HepG2 (cell line): Measurements from ENCODE around the gene ZNF385B. TPM values are rescaled to one million over a fixed set of nuclear protein-coding genes. Genes with fewer than 3 reads are reported as not detected.

Experiments
- ATAC-seq: fragments of 200-7000 bp; cut with Tn5 transposase; 3 replicates; pipeline ENCODE4 v1.9.1; 2020; ENCODE audit warnings: mild to moderate bottlenecking, moderate library complexity
- BruUV-seq: library from RNA; stranded (reverse); fragments of 400-500 nt; replicated peaks from 2 replicates; lab custom pipeline; 2021; lab: Mats Ljungman, UMichigan
- CTCF ChIA-PET: fragments of 300-600 bp; formaldehyde crosslinking; extraction: SDS; loops from one replicate; lab custom pipeline; 2021; ENCODE audit warnings: low total read pairs, inconsistent platforms, low intra/inter-chr PET ratio; lab: Yijun Ruan, JAX
- POLR2A ChIA-PET: fragments of 350-600 bp; sonication (Branson Sonifier 250); formaldehyde crosslinking; loops from one replicate; lab custom pipeline; 2020; ENCODE audit warnings: antibody characterized with exemption, inconsistent platforms; lab: Yijun Ruan, JAX
- DNase-seq: peaks from one replicate; pipeline ENCODE4 v3.0.0-alpha.2; 2015; ENCODE audit warnings: low spot score
- FAIRE-seq: peaks from 3 replicates; lab custom pipeline; 2011; peaks lifted over from hg19 to GRCh38; lab: Jason Lieb, UNC
- H2AFZ ChIP-seq: one replicate; pipeline ENCODE4 v1.6.1; 2011; ENCODE audit warnings: low read length, inconsistent platforms
- H3K27ac ChIP-seq: fragments of 300-600 bp; 3 replicates; pipeline ENCODE4 v1.8.0; 2011; ENCODE audit warnings: mixed run types, mild to moderate bottlenecking, mixed read lengths, low read length, inconsistent platforms; ENCODE audit not compliant: insufficient read depth; ENCODE audit errors: extremely low read length
- H3K27me3 ChIP-seq, 2 experiments: fragments of 200-600 bp in 1 of 2; 2 replicates in 1 of 2; 3 replicates in 1 of 2; pipeline versions ENCODE4 v1.6.0 to v1.8.0; 2011; ENCODE audit warnings: low read length in 2 of 2, mild to moderate bottlenecking in 2 of 2, moderate library complexity in 2 of 2, inconsistent platforms in 1 of 2; ENCODE audit not compliant: insufficient read depth in 2 of 2, control insufficient read depth in 1 of 2
- H3K36me3 ChIP-seq, 2 experiments: fragments of 200-600 bp in 1 of 2; replicated peaks in 1 of 2; 2 replicates in 1 of 2; 3 replicates in 1 of 2; pipeline versions ENCODE4 v1.5.1 to v1.8.0; 2011; ENCODE audit warnings: low read length in 2 of 2, inconsistent platforms in 1 of 2; ENCODE audit not compliant: insufficient read depth in 2 of 2, control insufficient read depth in 1 of 2
- H3K4me1 ChIP-seq: 2 replicates; pipeline ENCODE4 v1.5.1; 2012; ENCODE audit warnings: low read length, inconsistent platforms; ENCODE audit not compliant: insufficient read depth
- H3K4me2 ChIP-seq: 2 replicates; pipeline ENCODE4 v1.6.0; 2011; ENCODE audit warnings: low read depth, low read length, inconsistent platforms
- H3K4me3 ChIP-seq, 3 experiments: fragments of 200-600 bp in 1 of 3; sonication (generic), shearing (Covaris generic) in 1 of 3; replicated peaks in 1 of 3; 2 replicates each; pipeline ENCODE4 v1.5.1; 2011 to 2016; ENCODE audit warnings: low read length in 3 of 3, inconsistent platforms in 2 of 3, low read depth in 2 of 3, mild to moderate bottlenecking in 2 of 3, control low read depth in 1 of 3, mixed read lengths in 1 of 3; ENCODE audit not compliant: insufficient read depth in 1 of 3
- H3K79me2 ChIP-seq: one replicate; pipeline ENCODE4 v1.6.1; 2011; ENCODE audit warnings: low read length, inconsistent platforms; ENCODE audit not compliant: insufficient read depth
- H3K9ac ChIP-seq: 2 replicates; pipeline ENCODE4 v1.6.0; 2011; ENCODE audit warnings: mild to moderate bottlenecking, low read depth, low read length, inconsistent platforms; ENCODE audit not compliant: insufficient read depth
- H3K9me3 ChIP-seq: 2 replicates; pipeline ENCODE4 v1.5.1; 2012; ENCODE audit warnings: mild to moderate bottlenecking, low read length
- H4K20me1 ChIP-seq: 2 replicates; pipeline ENCODE4 v1.6.0; 2011; ENCODE audit warnings: inconsistent platforms, mild to moderate bottlenecking, low read length, moderate library complexity; ENCODE audit not compliant: insufficient read depth
- AGO1 ChIP-seq: fragments of 200-400 bp; formaldehyde crosslinking; IDR thresholded peaks from 2 replicates; pipeline ENCODE4 v1.6.1; 2017; ENCODE audit warnings: mild to moderate bottlenecking, low read depth, low read length, moderate library complexity; ENCODE audit not compliant: poor library complexity, severe bottlenecking
- ETV5 ChIP-seq: IDR thresholded peaks from 2 replicates; pipeline ENCODE4 v1.6.1; 2018; ENCODE audit warnings: missing biosample characterization, missing genetic modification reagents, inconsistent platforms, borderline replicate concordance
- GATAD1 ChIP-seq: IDR thresholded peaks from 2 replicates; pipeline ENCODE4 v1.6.1; 2016; ENCODE audit warnings: missing genetic modification reagents, missing compliant biosample characterization
- IRF2 ChIP-seq: IDR thresholded peaks from 2 replicates; pipeline ENCODE4 v1.6.1; 2018; ENCODE audit warnings: missing genetic modification reagents, missing compliant biosample characterization
- NCOR1 ChIP-seq: fragments of 200-600 bp; sonication (generic); IDR thresholded peaks from 2 replicates; pipeline ENCODE4 v1.7.0; 2017; ENCODE audit warnings: antibody characterized with exemption, low read length, borderline replicate concordance
- PHF8 ChIP-seq: sonication (generic); formaldehyde crosslinking; IDR thresholded peaks from 2 replicates; pipeline ENCODE4 v1.5.0; 2020; ENCODE audit warnings: missing genetic modification reagents
- RCOR2 ChIP-seq: IDR thresholded peaks from 2 replicates; pipeline ENCODE4 v1.6.1; 2016; ENCODE audit warnings: missing biosample characterization, missing genetic modification reagents
- TBX2 ChIP-seq: sonication (generic); formaldehyde crosslinking; IDR thresholded peaks from 2 replicates; pipeline ENCODE4 v1.5.0; 2020; ENCODE audit warnings: missing genetic modification reagents, mild to moderate bottlenecking, borderline replicate concordance
- ZNF251 ChIP-seq: sonication (generic); formaldehyde crosslinking; IDR thresholded peaks from 2 replicates; pipeline ENCODE4 v1.9.0; 2021; ENCODE audit warnings: mild to moderate bottlenecking, missing genetic modification reagents
- ZZZ3 ChIP-seq: sonication (generic); formaldehyde crosslinking; IDR thresholded peaks from 2 replicates; pipeline ENCODE4 v1.4.0; 2020; ENCODE audit warnings: missing genetic modification reagents, mild to moderate bottlenecking, borderline replicate concordance
- WGBS: methylation state at CpG from one replicate; pipeline ENCODE4 v1.1.6; 2017; ENCODE audit warnings: low lambda C conversion rate; 5-methylcytosine and 5-hydroxymethylcytosine counted together
- in situ Hi-C: cut with HindIII; loops from 2 replicates; pipeline ENCODE4 v1.10.0; 2017; ENCODE audit warnings: low pct_unique_long_range_greater_than_20kb; ENCODE audit not compliant: extremely low pct_ligation_motif_present
- intact Hi-C: fragments of 100-400 bp; cut with micrococcal nuclease; formaldehyde crosslinking; loops from one replicate; pipeline ENCODE4 v1.10.0; 2022; ENCODE audit not compliant: unreplicated experiment
- polyA plus RNA-seq, 8 experiments: library from polyadenylated mRNA; depleted of rRNA in 3 of 8; stranded (reverse) in 7 of 8; unstranded in 1 of 8; fragments of >200 nt; fragmentation: Illumina TruSeq in 4 of 8; extraction: Trizol in 4 of 8; gene quantifications; 2 replicates each; pipeline versions ENCODE4 v1.2.1 to v1.2.3, GENCODE V29; 2011 to 2016; ENCODE audit warnings: low read depth in 4 of 8, missing spikeins in 1 of 8, mixed read lengths in 1 of 8; ENCODE audit not compliant: insufficient read depth in 1 of 8
- total RNA-seq, 5 experiments: library from RNA; depleted of rRNA; stranded (reverse); fragments of >200 nt; fragmentation: Illumina TruSeq; extraction: Trizol; gene quantifications; 2 replicates each; pipeline ENCODE4 v1.2.3, GENCODE V29; 2016; ENCODE audit warnings: low read depth in 1 of 5
- TF ChIP-seq, protein P1 (sequence below): sonication (generic); formaldehyde crosslinking; IDR thresholded peaks from 2 replicates; pipeline ENCODE4 v1.4.0; 2020; ENCODE audit warnings: missing genetic modification reagents, mild to moderate bottlenecking, borderline replicate concordance
- TF ChIP-seq, protein P2 (sequence below): sonication (generic); formaldehyde crosslinking; IDR thresholded peaks from 2 replicates; pipeline ENCODE4 v1.8.0; 2022; ENCODE audit warnings: missing genetic modification reagents, low read depth, mild to moderate bottlenecking, borderline replicate concordance
- TF ChIP-seq, protein P3 (sequence below), 2 experiments: sonication (generic) in 1 of 2; formaldehyde crosslinking in 1 of 2; IDR thresholded peaks; 2 replicates each; pipeline versions ENCODE4 v1.4.0 to v1.6.1; 2018 to 2020; ENCODE audit warnings: missing genetic modification reagents in 2 of 2, borderline replicate concordance in 1 of 2, low read depth in 1 of 2, mild to moderate bottlenecking in 1 of 2, missing biosample characterization in 1 of 2
- TF ChIP-seq, protein P4 (sequence below): sonication (generic); formaldehyde crosslinking; IDR thresholded peaks from 2 replicates; pipeline ENCODE4 v1.4.0; 2020; ENCODE audit warnings: missing genetic modification reagents, borderline replicate concordance

Gene ZNF385B
- total and polyA plus RNA-seq, 2 of the 13 experiments (the other 11 are each of a cell fraction or from before 2014, with no cell fraction given), result 3.3 to 6.7 TPM

DNA sequence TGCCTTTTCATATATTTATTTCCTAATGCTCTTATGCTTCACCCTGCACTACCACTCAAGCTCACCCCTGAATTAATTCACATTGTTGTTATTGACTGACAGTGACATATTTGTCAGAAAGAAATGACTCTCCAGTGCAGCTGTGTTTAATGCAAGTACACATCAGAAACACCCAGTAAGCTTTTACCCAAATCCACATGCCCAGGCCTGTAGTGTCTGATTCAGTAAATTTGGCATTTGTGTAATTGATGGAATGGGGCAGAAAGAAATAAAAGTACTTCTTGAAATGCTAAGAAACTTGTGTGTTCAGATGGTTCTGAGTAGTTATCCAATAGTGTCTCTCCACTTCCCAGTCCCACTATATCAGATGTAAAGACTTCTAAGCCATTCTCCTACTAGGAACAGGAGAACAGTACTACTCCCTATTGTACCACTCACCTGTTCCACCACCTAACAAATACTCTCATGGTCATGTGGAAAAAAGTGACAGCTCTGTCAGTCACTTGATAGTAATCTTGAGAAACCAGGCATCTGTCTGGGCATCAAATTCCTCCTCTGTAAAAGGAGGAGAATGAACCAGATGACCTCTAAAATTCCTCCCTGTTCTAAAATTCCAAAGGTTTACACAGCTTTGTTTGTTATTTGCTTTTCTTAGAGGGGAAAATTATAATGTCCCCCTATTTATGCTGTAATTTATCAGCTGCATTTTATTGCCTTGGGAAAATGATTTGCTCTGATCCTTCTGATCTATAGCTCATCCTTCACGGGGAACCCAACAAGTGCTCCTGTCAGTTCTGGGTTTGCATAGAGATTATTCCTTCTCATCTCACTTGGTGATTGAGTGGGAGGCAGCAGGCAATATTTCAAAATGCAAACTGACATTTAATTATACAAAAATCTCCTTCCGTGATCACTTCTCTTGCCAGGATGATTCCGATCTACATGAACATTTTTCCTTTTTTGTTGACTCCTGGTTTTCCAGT, 70.9 kb downstream of the ZNF385B start (continued):
- TF ChIP-seq, protein P1, sequence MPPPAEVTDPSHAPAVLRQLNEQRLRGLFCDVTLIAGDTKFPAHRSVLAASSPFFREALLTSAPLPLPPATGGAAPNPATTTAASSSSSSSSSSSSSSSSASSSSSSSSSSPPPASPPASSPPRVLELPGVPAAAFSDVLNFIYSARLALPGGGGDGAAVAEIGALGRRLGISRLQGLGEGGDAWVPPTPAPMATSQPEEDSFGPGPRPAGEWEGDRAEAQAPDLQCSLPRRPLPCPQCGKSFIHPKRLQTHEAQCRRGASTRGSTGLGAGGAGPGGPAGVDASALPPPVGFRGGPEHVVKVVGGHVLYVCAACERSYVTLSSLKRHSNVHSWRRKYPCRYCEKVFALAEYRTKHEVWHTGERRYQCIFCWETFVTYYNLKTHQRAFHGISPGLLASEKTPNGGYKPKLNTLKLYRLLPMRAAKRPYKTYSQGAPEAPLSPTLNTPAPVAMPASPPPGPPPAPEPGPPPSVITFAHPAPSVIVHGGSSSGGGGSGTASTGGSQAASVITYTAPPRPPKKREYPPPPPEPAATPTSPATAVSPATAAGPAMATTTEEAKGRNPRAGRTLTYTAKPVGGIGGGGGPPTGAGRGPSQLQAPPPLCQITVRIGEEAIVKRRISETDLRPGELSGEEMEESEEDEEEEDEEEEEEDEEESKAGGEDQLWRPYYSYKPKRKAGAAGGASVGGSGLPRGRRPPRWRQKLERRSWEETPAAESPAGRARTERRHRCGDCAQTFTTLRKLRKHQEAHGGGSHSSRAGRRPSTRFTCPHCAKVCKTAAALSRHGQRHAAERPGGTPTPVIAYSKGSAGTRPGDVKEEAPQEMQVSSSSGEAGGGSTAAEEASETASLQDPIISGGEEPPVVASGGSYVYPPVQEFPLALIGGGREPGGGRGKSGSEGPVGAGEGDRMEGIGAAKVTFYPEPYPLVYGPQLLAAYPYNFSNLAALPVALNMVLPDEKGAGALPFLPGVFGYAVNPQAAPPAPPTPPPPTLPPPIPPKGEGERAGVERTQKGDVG (CRISPR knock-in tag), result no peak
- TF ChIP-seq TBX2 (CRISPR knock-in tag), result no peak
- TF ChIP-seq PHF8 (CRISPR knock-in tag), result no peak
- TF ChIP-seq ETV5 (CRISPR knock-in tag), result no peak
- TF ChIP-seq, protein P2, sequence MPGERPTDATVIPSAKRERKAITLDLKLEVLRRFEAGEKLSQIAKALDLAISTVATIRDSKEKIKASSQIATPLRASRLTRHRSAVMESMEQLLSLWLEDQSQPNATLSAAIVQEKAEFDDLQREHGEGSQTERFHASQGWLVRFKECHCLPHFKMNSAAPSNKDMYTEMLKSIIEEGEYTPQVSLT (CRISPR knock-in tag), result no peak

DNA sequence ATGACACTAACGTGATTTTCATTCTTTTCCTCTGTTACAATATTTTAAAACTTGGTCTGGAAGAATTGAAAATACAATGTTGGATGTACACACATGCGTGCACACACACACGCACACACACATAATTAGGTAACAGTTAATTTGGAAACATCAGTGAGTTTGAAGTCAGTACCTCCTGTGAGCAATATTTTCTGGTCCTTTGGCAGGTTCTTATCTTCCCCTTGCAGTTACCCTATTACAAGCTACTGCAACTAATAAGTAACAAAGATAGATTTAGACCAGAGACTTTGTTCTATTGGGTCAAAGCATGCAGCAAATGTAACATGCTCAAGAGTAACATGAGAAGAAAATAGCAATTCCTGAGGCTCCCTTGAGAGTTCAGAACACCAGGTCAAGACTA, 73.3 kb downstream of the ZNF385B start:
- WGBS, result 11% methylated on average over 3 of the region's 3 CpGs
- Histone ChIP-seq H3K9me3 (no peaks in the 10 kb centered on the region), H4K20me1 (no peaks in the 10 kb centered on the region), H3K4me1 (no peaks in the 10 kb centered on the region), H3K4me3 (no peak overlapping the region), H3K4me2 (no peak overlapping the region), H3K27ac (no peak overlapping the region), H3K79me2 (no peaks in the 10 kb centered on the region), H2AFZ (no peak overlapping the region), H3K9ac (no peak overlapping the region), H3K27me3 (no peaks in the 10 kb centered on the region), H3K36me3 (no peaks in the 10 kb centered on the region)
- DNase-seq, result no peak
- BruUV-seq, result no TSS peak
- ChIA-PET CTCF (no interaction called here), POLR2A (no interaction called here)
- no peak for FAIRE-seq
- in situ Hi-C loops, result no loop called here
- ATAC-seq, result no peak
- intact Hi-C loops, result no loop called here
- TF ChIP-seq, protein P3, sequence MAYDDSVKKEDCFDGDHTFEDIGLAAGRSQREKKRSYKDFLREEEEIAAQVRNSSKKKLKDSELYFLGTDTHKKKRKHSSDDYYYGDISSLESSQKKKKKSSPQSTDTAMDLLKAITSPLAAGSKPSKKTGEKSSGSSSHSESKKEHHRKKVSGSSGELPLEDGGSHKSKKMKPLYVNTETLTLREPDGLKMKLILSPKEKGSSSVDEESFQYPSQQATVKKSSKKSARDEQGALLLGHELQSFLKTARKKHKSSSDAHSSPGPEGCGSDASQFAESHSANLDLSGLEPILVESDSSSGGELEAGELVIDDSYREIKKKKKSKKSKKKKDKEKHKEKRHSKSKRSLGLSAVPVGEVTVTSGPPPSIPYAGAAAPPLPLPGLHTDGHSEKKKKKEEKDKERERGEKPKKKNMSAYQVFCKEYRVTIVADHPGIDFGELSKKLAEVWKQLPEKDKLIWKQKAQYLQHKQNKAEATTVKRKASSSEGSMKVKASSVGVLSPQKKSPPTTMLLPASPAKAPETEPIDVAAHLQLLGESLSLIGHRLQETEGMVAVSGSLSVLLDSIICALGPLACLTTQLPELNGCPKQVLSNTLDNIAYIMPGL (CRISPR knock-in tag; IDR thresholded peaks at IDR 0.05; ENCODE audit: borderline replicate concordance in 1 of 2, low read depth in 1 of 2), result no peak
- TF ChIP-seq IRF2 (no peak), GATAD1 (no peak), NCOR1 (no peak), ZZZ3 (CRISPR knock-in tag) (no peak), RCOR2 (CRISPR knock-in tag) (no peak), AGO1 (no peak), ZNF251 (no peak)
- TF ChIP-seq, protein P4, sequence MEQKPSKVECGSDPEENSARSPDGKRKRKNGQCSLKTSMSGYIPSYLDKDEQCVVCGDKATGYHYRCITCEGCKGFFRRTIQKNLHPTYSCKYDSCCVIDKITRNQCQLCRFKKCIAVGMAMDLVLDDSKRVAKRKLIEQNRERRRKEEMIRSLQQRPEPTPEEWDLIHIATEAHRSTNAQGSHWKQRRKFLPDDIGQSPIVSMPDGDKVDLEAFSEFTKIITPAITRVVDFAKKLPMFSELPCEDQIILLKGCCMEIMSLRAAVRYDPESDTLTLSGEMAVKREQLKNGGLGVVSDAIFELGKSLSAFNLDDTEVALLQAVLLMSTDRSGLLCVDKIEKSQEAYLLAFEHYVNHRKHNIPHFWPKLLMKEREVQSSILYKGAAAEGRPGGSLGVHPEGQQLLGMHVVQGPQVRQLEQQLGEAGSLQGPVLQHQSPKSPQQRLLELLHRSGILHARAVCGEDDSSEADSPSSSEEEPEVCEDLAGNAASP (CRISPR knock-in tag), result no peak
